Measurements from ENCODE around the gene ZMIZ1. TPM values are rescaled to one million over a fixed set of nuclear protein-coding genes. Genes with fewer than 3 reads are reported as not detected.

ZMIZ1 gene
- total RNA-seq, 1 experiment from 2014 or later, result 28.4 TPM

GRCh38 chr10:79358811-79359210, 290.0 kb downstream of the ZMIZ1 start:
- Histone ChIP-seq H3K79me2 (ENCODE audit: insufficient read depth, low read length) (peaks cover 6% of the 10 kb centered on the region; the same call in 1 of the 2 replicates), H3K4me2 (ENCODE audit: low read length) (no peak overlapping the region), H3K27ac (ENCODE audit: low read depth, low read length) (no peak overlapping the region), H3K27me3 (ENCODE audit: insufficient read depth, low read length) (no peaks in the 10 kb centered on the region), H3K36me3 (ENCODE audit: control insufficient read depth in 1 of 2, insufficient read depth in 2 of 2, low read length in 2 of 2) (peaks cover 10 to 18% of the 10 kb centered on the region in 2 experiments; a peak in 3 of 4 replicates), H3K4me1 (ENCODE audit: control insufficient read depth in 1 of 2, insufficient read depth in 2 of 2, low read length in 2 of 2) (no peaks in the 10 kb centered on the region), H2AFZ (ENCODE audit: low read depth, low read length, poor library complexity, severe bottlenecking) (no peak overlapping the region), H3K9me2 (ENCODE audit: insufficient read depth) (no peaks in the 10 kb centered on the region), H4K20me1 (ENCODE audit: insufficient read depth) (no peaks in the 10 kb centered on the region), H3K9me3 (ENCODE audit: control insufficient read depth in 1 of 2, insufficient read depth in 1 of 2, low read depth in 1 of 2, low read length in 2 of 2) (no peaks in the 10 kb centered on the region), H3K9ac (ENCODE audit: low read length) (no peak overlapping the region), H3K4me3 (replicated peaks in 1 of 2; ENCODE audit: low read depth in 1 of 2, low read length in 2 of 2) (no peak overlapping the region)
- TF ChIP-seq CTCF (IDR thresholded peaks at IDR 0.05 in 2 of 3, conservative IDR thresholded peaks at IDR 0.05 in 1 of 3; ENCODE audit: borderline replicate concordance in 1 of 3, insufficient read depth in 1 of 3, low read depth in 2 of 3, low read length in 2 of 3), result no peak
- TF ChIP-seq POLR2A (IDR thresholded peaks at IDR 0.05; ENCODE audit: borderline replicate concordance, extremely low read depth, insufficient read depth, insufficient read length), result no peak
- TF ChIP-seq YY1 (IDR thresholded peaks at IDR 0.05; ENCODE audit: extremely low read depth, insufficient replicate concordance, low read depth, low read length), result no peak
- TF ChIP-seq ZNF274 (IDR thresholded peaks at IDR 0.05; ENCODE audit: low read depth, low read length), result no peak
- TF ChIP-seq CEBPB (IDR thresholded peaks at IDR 0.05; ENCODE audit: low read depth), result no peak
- TF ChIP-seq MAX (IDR thresholded peaks at IDR 0.05), result no peak
- TF ChIP-seq ATF3 (IDR thresholded peaks at IDR 0.05), result no peak
- TF ChIP-seq TCF7L2 (IDR thresholded peaks at IDR 0.05; ENCODE audit: borderline replicate concordance, extremely low read depth, insufficient read depth, insufficient read length), result no peak
- no peak for TF ChIP-seq EZH2 (IDR thresholded peaks at IDR 0.05)
- TF ChIP-seq POLR2AphosphoS5 (IDR thresholded peaks at IDR 0.05; ENCODE audit: low read depth, low read length), result no peak
- DNase-seq (ENCODE audit: low read depth, low spot score), result no peak
- BruUV-seq (replicated peaks), result no TSS peak
- no peak for ATAC-seq
- RAD21 ChIA-PET (ENCODE audit: low non-redundant PET in 1 of 2, low total read pairs in 2 of 2, uncharacterized antibody in 2 of 2, unreplicated experiment in 2 of 2), result no interaction called here
- CTCF ChIA-PET, result interaction anchor here (1.6 kb wide), 1 partner anchor 12 kb away, joined by 5 read pairs; the partner anchor contains the start of gene PPIF
- intact Hi-C loops (cut with micrococcal nuclease), result no loop called here
- POLR2A ChIA-PET, result no interaction called here
